ENCODE results near the gene AARS2.
"Not testable (repeated sequence)": the region's sequence is repeated elsewhere in the genome, so short reads cannot be mapped to it uniquely, and the experiment has no call there.

AARS2 gene

GRCh38 chr6:44353336-44353735, 40.2 kb upstream of the AARS2 start:
- Histone ChIP-seq H3K9me3 (no peaks in the 10 kb centered on the region), H3K36me3 (no peaks in the 10 kb centered on the region), H3K27ac (no peak overlapping the region), H3K27me3 (peaks cover 22% of the 10 kb centered on the region), H3K4me1 (ENCODE audit: control insufficient read depth in 1 of 2, insufficient read depth in 1 of 2, low read depth in 1 of 2, low read length in 1 of 2) (no peaks in the 10 kb centered on the region), H3K4me3 (ENCODE audit: low read depth in 1 of 2, low read length in 1 of 2) (no peak overlapping the region)
- TF ChIP-seq, protein P1, sequence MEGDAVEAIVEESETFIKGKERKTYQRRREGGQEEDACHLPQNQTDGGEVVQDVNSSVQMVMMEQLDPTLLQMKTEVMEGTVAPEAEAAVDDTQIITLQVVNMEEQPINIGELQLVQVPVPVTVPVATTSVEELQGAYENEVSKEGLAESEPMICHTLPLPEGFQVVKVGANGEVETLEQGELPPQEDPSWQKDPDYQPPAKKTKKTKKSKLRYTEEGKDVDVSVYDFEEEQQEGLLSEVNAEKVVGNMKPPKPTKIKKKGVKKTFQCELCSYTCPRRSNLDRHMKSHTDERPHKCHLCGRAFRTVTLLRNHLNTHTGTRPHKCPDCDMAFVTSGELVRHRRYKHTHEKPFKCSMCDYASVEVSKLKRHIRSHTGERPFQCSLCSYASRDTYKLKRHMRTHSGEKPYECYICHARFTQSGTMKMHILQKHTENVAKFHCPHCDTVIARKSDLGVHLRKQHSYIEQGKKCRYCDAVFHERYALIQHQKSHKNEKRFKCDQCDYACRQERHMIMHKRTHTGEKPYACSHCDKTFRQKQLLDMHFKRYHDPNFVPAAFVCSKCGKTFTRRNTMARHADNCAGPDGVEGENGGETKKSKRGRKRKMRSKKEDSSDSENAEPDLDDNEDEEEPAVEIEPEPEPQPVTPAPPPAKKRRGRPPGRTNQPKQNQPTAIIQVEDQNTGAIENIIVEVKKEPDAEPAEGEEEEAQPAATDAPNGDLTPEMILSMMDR (IDR thresholded peaks at IDR 0.05): no peak

DNA sequence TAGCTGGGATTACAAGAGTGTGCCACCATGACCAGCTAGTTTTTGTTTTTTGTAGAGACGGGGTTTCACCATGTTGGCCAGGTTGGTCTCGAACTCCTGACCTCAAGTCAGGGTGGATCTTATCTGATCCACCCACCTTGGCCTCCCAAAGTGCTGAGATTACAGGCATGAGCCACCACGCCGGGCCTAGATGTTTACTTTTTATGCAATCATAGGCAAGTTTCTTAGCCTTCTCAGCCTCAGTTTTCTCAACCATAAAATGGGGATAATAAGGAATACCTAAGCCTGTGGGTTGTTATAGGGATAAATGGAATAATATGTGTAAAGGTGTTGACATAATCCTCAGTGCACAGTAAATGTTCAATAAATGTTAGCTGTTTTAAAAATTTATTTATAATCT, 39.1 kb upstream of the AARS2 start:
- TF ChIP-seq, protein P1 (IDR thresholded peaks at IDR 0.05): no peak
- Histone ChIP-seq H3K4me3 (ENCODE audit: low read depth in 1 of 2, low read length in 1 of 2) (no peak overlapping the region), H3K27ac (no peak overlapping the region), H3K4me1 (ENCODE audit: control insufficient read depth in 1 of 2, insufficient read depth in 1 of 2, low read depth in 1 of 2, low read length in 1 of 2) (no peaks in the 10 kb centered on the region), H3K27me3 (peaks cover 16% of the 10 kb centered on the region), H3K9me3 (no peaks in the 10 kb centered on the region), H3K36me3 (no peaks in the 10 kb centered on the region)

DNA sequence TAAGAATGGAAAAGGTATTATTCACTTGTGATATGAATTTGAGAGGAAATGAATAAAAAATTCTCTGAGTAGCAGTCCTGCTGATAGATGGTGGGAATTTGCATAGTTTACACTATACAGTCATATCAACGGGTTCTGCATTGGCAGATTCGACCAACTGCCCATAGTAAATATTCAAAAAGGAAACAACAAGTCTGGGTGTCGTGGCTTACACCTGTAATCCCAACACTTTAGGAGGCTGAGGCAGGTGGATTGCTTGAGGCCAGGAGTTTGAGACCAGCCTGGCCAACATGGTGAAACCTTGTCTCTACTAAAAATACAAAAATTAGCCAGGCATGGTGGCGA, 37.5 kb upstream of the AARS2 start:
- H3K4me1 ChIP-seq (ENCODE audit: control insufficient read depth in 1 of 2, insufficient read depth in 1 of 2, low read depth in 1 of 2, low read length in 1 of 2); H3K4me3 ChIP-seq (ENCODE audit: low read depth in 1 of 2, low read length in 1 of 2); H3K27ac ChIP-seq; H3K9me3 ChIP-seq; H3K36me3 ChIP-seq: not testable (repeated sequence)
- peaks cover 23% of the 10 kb centered on the region for H3K27me3 ChIP-seq

DNA sequence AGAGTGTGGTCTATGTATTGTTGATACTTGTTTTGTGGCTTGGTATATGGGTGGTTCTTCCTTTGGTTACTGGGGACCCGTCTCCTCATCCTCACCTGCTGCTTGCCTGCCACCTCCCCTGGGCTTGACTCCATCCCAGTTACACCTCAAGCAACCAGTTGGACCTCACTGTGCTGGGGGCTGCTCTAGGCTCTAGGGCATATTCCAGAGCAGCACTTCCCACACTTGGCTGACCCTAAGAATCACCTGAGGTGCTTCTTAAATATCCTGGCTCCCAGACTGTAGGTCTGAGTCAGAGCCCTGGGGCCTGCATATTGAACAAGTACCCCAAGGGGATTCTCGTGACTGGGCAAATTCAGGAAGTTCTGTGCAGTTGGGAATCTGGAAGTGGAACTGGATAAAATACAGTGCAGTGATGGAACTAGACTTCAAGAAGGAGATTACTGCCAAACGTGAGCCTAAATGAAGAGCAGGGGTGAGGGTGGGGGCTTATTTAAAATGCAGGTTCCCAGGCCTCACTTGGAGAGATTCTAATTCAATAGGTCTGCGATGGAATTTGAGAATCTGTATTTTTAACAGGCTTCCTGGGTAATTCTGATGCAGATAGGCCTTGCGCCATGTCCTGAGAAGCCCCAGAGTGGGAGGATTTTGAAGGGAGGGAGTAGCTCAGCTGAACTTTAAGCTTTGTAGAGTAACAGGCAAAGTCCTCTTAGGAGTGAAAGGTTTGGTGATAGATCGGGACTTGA, 36.9 kb upstream of the AARS2 start:
- no peaks in the 10 kb centered on the region for H3K9me3 ChIP-seq
- no peaks in the 10 kb centered on the region for H3K36me3 ChIP-seq
- peaks cover 23% of the 10 kb centered on the region for H3K27me3 ChIP-seq
- H3K27ac ChIP-seq: no peak overlapping the region
- no peaks in the 10 kb centered on the region for H3K4me1 ChIP-seq (ENCODE audit: control insufficient read depth in 1 of 2, insufficient read depth in 1 of 2, low read depth in 1 of 2, low read length in 1 of 2)
- H3K4me3 ChIP-seq (ENCODE audit: low read depth in 1 of 2, low read length in 1 of 2): no peak overlapping the region
- TF ChIP-seq, protein P1 (IDR thresholded peaks at IDR 0.05): no peak

GRCh38 chr6:44346818-44347217, 33.7 kb upstream of the AARS2 start:
- not testable (repeated sequence) for H3K9me3 ChIP-seq; H3K36me3 ChIP-seq; H3K4me1 ChIP-seq (ENCODE audit: control insufficient read depth in 1 of 2, insufficient read depth in 1 of 2, low read depth in 1 of 2, low read length in 1 of 2); H3K4me3 ChIP-seq (ENCODE audit: low read depth in 1 of 2, low read length in 1 of 2); H3K27ac ChIP-seq
- peaks cover 52% of the 10 kb centered on the region for H3K27me3 ChIP-seq

DNA sequence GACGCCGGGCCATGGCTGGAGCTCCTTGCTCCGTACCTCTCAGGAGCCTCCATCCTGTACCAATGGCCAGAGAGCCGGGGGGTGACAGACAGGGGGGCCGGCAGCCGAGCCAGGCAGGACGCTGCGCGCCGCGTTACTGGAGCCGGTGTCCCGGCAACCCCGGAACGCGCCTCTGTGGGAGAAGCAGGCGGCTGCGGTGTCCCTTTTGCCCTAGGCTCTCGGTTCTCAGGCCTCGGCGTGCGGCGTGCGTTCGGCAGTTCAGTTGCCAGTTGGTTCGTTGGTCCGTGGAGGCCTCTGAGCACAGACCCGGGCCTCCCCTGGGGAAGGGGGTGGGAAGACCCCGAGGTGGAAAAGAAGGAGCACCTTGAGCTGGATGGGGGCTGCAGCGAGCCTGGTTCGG, 29.3 kb upstream of the AARS2 start, which contains the start of gene SPATS1:
Gene SPATS1 (plus strand): TSS at position 162 of the 400 bp plus-strand sequence. CDS start 446 bp downstream, outside the sequence.
- Histone ChIP-seq H3K27me3 (peaks cover 77% of the 10 kb centered on the region), H3K9me3 (no peaks in the 10 kb centered on the region), H3K4me3 (ENCODE audit: low read depth in 1 of 2, low read length in 1 of 2) (no peak within 1 kb of the TSS), H3K4me1 (ENCODE audit: control insufficient read depth in 1 of 2, insufficient read depth in 1 of 2, low read depth in 1 of 2, low read length in 1 of 2) (no peaks in the 10 kb centered on the region), H3K36me3 (no peaks in the 10 kb centered on the region), H3K27ac (no peak within 1 kb of the TSS)
- TF ChIP-seq, protein P1 (IDR thresholded peaks at IDR 0.05): no peak

Measured in neutrophil (primary cell).